CD4-positive, alpha-beta T cell treated with Interferon alpha-2 for 1 hour (primary cell): ENCODE results near the gene KMT2D.

Experiments
- DNase-seq, 2 donors: peaks; one replicate each; pipeline ENCODE4 v3.0.0-alpha.2; 2020 to 2022

The KMT2D gene

GRCh38 chr12:49052451-49053208, 8.0 kb downstream of the KMT2D start:
- no peak for DNase-seq

GRCh38 chr12:49051777-49052438, 8.7 kb downstream of the KMT2D start:
- DNase-seq = no peak

- DNase-seq = no peak
Measured at GRCh38 chr12:49051373-49051764, 9.2 kb downstream of the KMT2D start.

GRCh38 chr12:49050507-49051372, 9.9 kb downstream of the KMT2D start:
- no peak for DNase-seq

- no peak for DNase-seq
Measured at GRCh38 chr12:49049566-49050224, 10.9 kb downstream of the KMT2D start.

- no peak for DNase-seq
Measured at GRCh38 chr12:49048953-49049352, 11.6 kb downstream of the KMT2D start.

- DNase-seq = no peak
Measured at GRCh38 chr12:49046129-49046895, 14.3 kb downstream of the KMT2D start.

GRCh38 chr12:49044660-49045059, 15.9 kb downstream of the KMT2D start:
- DNase-seq = no peak

- DNase-seq = peak; percentile 77 to 84
Measured at GRCh38 chr12:49043856-49044258, 16.7 kb downstream of the KMT2D start.

GRCh38 chr12:49043241-49043640, 17.4 kb downstream of the KMT2D start:
- no peak for DNase-seq

- no peak for DNase-seq
Measured at GRCh38 chr12:49041881-49042484, 18.6 kb downstream of the KMT2D start.

- no peak for DNase-seq
Measured at GRCh38 chr12:49041036-49041880, 19.3 kb downstream of the KMT2D start.

- DNase-seq = no peak
Measured at GRCh38 chr12:49040364-49040855, 20.2 kb downstream of the KMT2D start.

- no peak for DNase-seq
Measured at GRCh38 chr12:49039421-49040363, 20.9 kb downstream of the KMT2D start.

- no peak for DNase-seq
Measured at GRCh38 chr12:49038291-49038955, 22.2 kb downstream of the KMT2D start.

- no peak for DNase-seq
Measured at GRCh38 chr12:49037947-49038237, 22.7 kb downstream of the KMT2D start.

- DNase-seq = no peak
Measured at GRCh38 chr12:49037111-49037946, 23.3 kb downstream of the KMT2D start.

GRCh38 chr12:49036029-49036428, 24.6 kb downstream of the KMT2D start:
- DNase-seq = no peak
